Measurements from ENCODE around the gene BBS10. TPM values are rescaled to one million over a fixed set of nuclear protein-coding genes. Genes with fewer than 3 reads are reported as not detected.

BBS10 gene
- total and polyA plus RNA-seq, 12 donors = 3.2 to 25.4 (median 10.9) TPM

- H3K4me1 ChIP-seq (replicated peaks in 1 of 2) = no peaks in the 10 kb centered on the region
- no peaks in the 10 kb centered on the region for H3K27me3 ChIP-seq
- intact Hi-C loops (cut with DNase I) = no loop called here
- TF ChIP-seq POLR2A (IDR thresholded peaks at IDR 0.05) = no peak
- no peak for TF ChIP-seq CTCF (IDR thresholded peaks at IDR 0.05)
- 76 to 89% (median 85%) methylated on average over 7 of the region's 7 CpGs for WGBS, 4 donors
- no peak overlapping the region for H3K27ac ChIP-seq
- H3K36me3 ChIP-seq (replicated peaks in 1 of 2) = no peaks in the 10 kb centered on the region
- no peak overlapping the region for H3K4me3 ChIP-seq
- H3K9me3 ChIP-seq (replicated peaks in 1 of 3) = no peaks in the 10 kb centered on the region
- peak in 1 of 7 donors; percentile 10 for DNase-seq
Observed at GRCh38 chr12:76312315-76312714, 35.9 kb downstream of the BBS10 start.

GRCh38 chr12:76311796-76312195 is 36.4 kb downstream of the BBS10 start:
- TF ChIP-seq CTCF (IDR thresholded peaks at IDR 0.05) (no peak), POLR2A (IDR thresholded peaks at IDR 0.05) (no peak)
- H3K27ac ChIP-seq = no peak overlapping the region
- intact Hi-C loops (cut with DNase I) = no loop called here
- no peaks in the 10 kb centered on the region for H3K9me3 ChIP-seq (replicated peaks in 1 of 3)
- H3K4me3 ChIP-seq = no peak overlapping the region
- 72 to 91% (median 79%) methylated on average over 3 of the region's 3 CpGs for WGBS, 4 donors
- no peak for DNase-seq
- no peaks in the 10 kb centered on the region for H3K4me1 ChIP-seq (replicated peaks in 1 of 2)
- no peaks in the 10 kb centered on the region for H3K27me3 ChIP-seq
- no peaks in the 10 kb centered on the region for H3K36me3 ChIP-seq (replicated peaks in 1 of 2)

GRCh38 chr12:76310110-76310509 is 38.1 kb downstream of the BBS10 start:
- H3K9me3 ChIP-seq (replicated peaks in 1 of 3) = no peaks in the 10 kb centered on the region
- H3K27me3 ChIP-seq = no peaks in the 10 kb centered on the region
- H3K27ac ChIP-seq = no peak overlapping the region
- no peaks in the 10 kb centered on the region for H3K36me3 ChIP-seq (replicated peaks in 1 of 2)
- TF ChIP-seq CTCF (IDR thresholded peaks at IDR 0.05) = no peak
- TF ChIP-seq POLR2A (IDR thresholded peaks at IDR 0.05) = no peak
- no peak for DNase-seq
- no peaks in the 10 kb centered on the region for H3K4me1 ChIP-seq (replicated peaks in 1 of 2)
- intact Hi-C loops (cut with DNase I) = no loop called here
- H3K4me3 ChIP-seq = no peak overlapping the region

GRCh38 chr12:76308866-76309265 is 39.3 kb downstream of the BBS10 start:
- TF ChIP-seq CTCF (IDR thresholded peaks at IDR 0.05) (no peak), POLR2A (IDR thresholded peaks at IDR 0.05) (no peak)
- H3K4me3 ChIP-seq = no peak overlapping the region
- DNase-seq = no peak
- intact Hi-C loops (cut with DNase I) = no loop called here
- no peaks in the 10 kb centered on the region for H3K36me3 ChIP-seq (replicated peaks in 1 of 2)
- H3K27me3 ChIP-seq = no peaks in the 10 kb centered on the region
- WGBS, 4 donors = 53 to 70% (median 65%) methylated on average over 3 of the region's 3 CpGs
- H3K27ac ChIP-seq = no peak overlapping the region
- H3K9me3 ChIP-seq (replicated peaks in 1 of 3) = no peaks in the 10 kb centered on the region
- H3K4me1 ChIP-seq (replicated peaks in 1 of 2) = no peaks in the 10 kb centered on the region

Measured in adrenal gland (tissue), 12 donors.